OCI-LY3 (cell line): ENCODE results near the gene PPL.

ENCODE experiments used
- EZH2phosphoT487 ChIP-seq: fragments of 200-600 bp; shearing (Covaris generic); IDR thresholded peaks from 2 replicates; pipeline ENCODE4 v1.6.1; 2018; ENCODE audit warnings: antibody characterized with exemption, mixed run types, low read depth
- TF ChIP-seq, protein P1 (sequence below): fragments of 200-600, 300-600 bp; sonication (generic); IDR thresholded peaks from 2 replicates; pipeline ENCODE4 v1.5.1; 2014; ENCODE audit warnings: antibody characterized with exemption, low read length, low read depth

DNA sequence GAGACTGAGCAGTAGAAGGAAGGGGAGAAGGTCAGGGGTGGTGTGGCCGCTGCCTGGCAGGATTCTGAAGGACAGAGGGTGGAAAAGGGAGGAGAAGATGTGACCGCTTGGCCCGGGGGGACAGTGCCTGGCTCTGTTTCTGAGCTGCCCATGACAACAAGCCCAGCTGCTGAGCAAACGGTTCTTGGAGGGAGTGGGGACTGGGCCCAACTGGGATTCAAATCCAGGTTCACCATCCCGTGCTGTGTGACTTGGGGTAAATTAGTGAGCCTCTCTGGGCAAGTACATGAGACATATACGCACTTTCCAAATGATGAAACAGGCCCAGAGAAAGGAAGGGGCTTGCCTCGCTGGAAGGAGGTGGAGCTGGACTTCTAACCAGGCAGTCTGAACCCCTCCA, 44.5 kb upstream of the PPL start:
- TF ChIP-seq, protein P1, sequence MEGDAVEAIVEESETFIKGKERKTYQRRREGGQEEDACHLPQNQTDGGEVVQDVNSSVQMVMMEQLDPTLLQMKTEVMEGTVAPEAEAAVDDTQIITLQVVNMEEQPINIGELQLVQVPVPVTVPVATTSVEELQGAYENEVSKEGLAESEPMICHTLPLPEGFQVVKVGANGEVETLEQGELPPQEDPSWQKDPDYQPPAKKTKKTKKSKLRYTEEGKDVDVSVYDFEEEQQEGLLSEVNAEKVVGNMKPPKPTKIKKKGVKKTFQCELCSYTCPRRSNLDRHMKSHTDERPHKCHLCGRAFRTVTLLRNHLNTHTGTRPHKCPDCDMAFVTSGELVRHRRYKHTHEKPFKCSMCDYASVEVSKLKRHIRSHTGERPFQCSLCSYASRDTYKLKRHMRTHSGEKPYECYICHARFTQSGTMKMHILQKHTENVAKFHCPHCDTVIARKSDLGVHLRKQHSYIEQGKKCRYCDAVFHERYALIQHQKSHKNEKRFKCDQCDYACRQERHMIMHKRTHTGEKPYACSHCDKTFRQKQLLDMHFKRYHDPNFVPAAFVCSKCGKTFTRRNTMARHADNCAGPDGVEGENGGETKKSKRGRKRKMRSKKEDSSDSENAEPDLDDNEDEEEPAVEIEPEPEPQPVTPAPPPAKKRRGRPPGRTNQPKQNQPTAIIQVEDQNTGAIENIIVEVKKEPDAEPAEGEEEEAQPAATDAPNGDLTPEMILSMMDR, result no peak
- TF ChIP-seq EZH2phosphoT487, result no peak
